ENCODE measurements around the gene GAL3ST3. TPM values are rescaled to one million over a fixed set of nuclear protein-coding genes. Genes with fewer than 3 reads are reported as not detected.

GAL3ST3 gene
- total and polyA plus RNA-seq, 10 of the 15 experiments (the other 5 are each of a cell fraction or from before 2014, with no cell fraction given) = 0.06 to 0.12 TPM; not detected in 8

GRCh38 chr11:66007201-66007634 is 41.7 kb downstream of the GAL3ST3 start:
- no peak for DNase-seq (ENCODE audit: low read depth, low spot score)
- 88% methylated on average over 5 of the region's 5 CpGs for WGBS (ENCODE audit: insufficient coverage, insufficient replicate concordance, low lambda C conversion rate, missing lambda C conversion rate)
- TF ChIP-seq CREB1 (IDR thresholded peaks at IDR 0.05; ENCODE audit: low read depth) = no peak
- no peak for TF ChIP-seq SMC3 (IDR thresholded peaks at IDR 0.05; ENCODE audit: borderline replicate concordance, low read length)
- no peak for TF ChIP-seq STAT3 (IDR thresholded peaks at IDR 0.05; ENCODE audit: low read depth, low read length)
- TF ChIP-seq HCFC1 (IDR thresholded peaks at IDR 0.05; ENCODE audit: low read length) = no peak
- TF ChIP-seq ZZZ3 (IDR thresholded peaks at IDR 0.05; ENCODE audit: control insufficient read depth, insufficient read length, low read depth) = no peak
- TF ChIP-seq, protein P1, sequence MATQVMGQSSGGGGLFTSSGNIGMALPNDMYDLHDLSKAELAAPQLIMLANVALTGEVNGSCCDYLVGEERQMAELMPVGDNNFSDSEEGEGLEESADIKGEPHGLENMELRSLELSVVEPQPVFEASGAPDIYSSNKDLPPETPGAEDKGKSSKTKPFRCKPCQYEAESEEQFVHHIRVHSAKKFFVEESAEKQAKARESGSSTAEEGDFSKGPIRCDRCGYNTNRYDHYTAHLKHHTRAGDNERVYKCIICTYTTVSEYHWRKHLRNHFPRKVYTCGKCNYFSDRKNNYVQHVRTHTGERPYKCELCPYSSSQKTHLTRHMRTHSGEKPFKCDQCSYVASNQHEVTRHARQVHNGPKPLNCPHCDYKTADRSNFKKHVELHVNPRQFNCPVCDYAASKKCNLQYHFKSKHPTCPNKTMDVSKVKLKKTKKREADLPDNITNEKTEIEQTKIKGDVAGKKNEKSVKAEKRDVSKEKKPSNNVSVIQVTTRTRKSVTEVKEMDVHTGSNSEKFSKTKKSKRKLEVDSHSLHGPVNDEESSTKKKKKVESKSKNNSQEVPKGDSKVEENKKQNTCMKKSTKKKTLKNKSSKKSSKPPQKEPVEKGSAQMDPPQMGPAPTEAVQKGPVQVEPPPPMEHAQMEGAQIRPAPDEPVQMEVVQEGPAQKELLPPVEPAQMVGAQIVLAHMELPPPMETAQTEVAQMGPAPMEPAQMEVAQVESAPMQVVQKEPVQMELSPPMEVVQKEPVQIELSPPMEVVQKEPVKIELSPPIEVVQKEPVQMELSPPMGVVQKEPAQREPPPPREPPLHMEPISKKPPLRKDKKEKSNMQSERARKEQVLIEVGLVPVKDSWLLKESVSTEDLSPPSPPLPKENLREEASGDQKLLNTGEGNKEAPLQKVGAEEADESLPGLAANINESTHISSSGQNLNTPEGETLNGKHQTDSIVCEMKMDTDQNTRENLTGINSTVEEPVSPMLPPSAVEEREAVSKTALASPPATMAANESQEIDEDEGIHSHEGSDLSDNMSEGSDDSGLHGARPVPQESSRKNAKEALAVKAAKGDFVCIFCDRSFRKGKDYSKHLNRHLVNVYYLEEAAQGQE (IDR thresholded peaks at IDR 0.05; ENCODE audit: low read depth, low read length) = no peak
- peak; percentile 45 for TF ChIP-seq POLR2A (IDR thresholded peaks at IDR 0.05; ENCODE audit: low read depth, low read length)
- TF ChIP-seq SUZ12 (IDR thresholded peaks at IDR 0.05; ENCODE audit: unreplicated experiment) = no peak
- no peak for TF ChIP-seq TCF7 (IDR thresholded peaks at IDR 0.05; ENCODE audit: borderline replicate concordance)
- Histone ChIP-seq H3K4me2 (ENCODE audit: control insufficient read depth, insufficient read depth) (no peak overlapping the region), H3K27ac (ENCODE audit: control insufficient read depth, insufficient read depth) (no peak overlapping the region), H3K4me1 (ENCODE audit: control insufficient read depth, insufficient read depth, low read length) (peaks cover 8% of the 10 kb centered on the region), H2AFZ (ENCODE audit: control insufficient read depth, low read depth, low read length) (no peak overlapping the region), H3K36me3 (ENCODE audit: control insufficient read depth in 2 of 2, insufficient read depth in 2 of 2, low read length in 1 of 2) (peaks cover 2 to 4% of the 10 kb centered on the region in 2 experiments; a peak in 1 of 4 replicates), H3K9me3 (replicated peaks; ENCODE audit: control insufficient read depth, insufficient read depth, low read length) (no peaks in the 10 kb centered on the region), H3K4me3 (no peak overlapping the region), H3K79me2 (ENCODE audit: control insufficient read depth, insufficient read depth, low read length) (peaks cover 13% of the 10 kb centered on the region), H3K27me3 (replicated peaks in 1 of 2; ENCODE audit: control insufficient read depth in 2 of 2, insufficient read depth in 2 of 2, low read length in 1 of 2) (peaks cover 3 to 6% of the 10 kb centered on the region in 2 experiments; a peak in 2 of 4 replicates), H3K9ac (ENCODE audit: control insufficient read depth, insufficient read depth, low read length) (no peak overlapping the region), H4K20me1 (ENCODE audit: control insufficient read depth, insufficient read depth) (no peaks in the 10 kb centered on the region)
- FAIRE-seq = no peak
- POLR2A ChIA-PET = no interaction called here
- intact Hi-C loops (cut with micrococcal nuclease; ENCODE audit: unreplicated experiment) (no loop called here), in situ Hi-C loops (cut with MboI) (no loop called here)
- no peak for ATAC-seq
- BruUV-seq (replicated peaks) = no TSS peak
- SMC1A ChIA-PET (ENCODE audit: uncharacterized antibody, unreplicated experiment) = no interaction called here
- CTCF ChIA-PET = interaction anchor here (0.9 kb wide), 1 partner anchor 133 kb away, joined by 3 read pairs; no protein-coding TSS in a partner anchor
- RAD21 ChIA-PET (ENCODE audit: unreplicated experiment) = interaction anchor here (0.6 kb wide), 1 partner anchor 53 kb away, joined by 4 read pairs; no protein-coding TSS in a partner anchor
